Calu3 (cell line): Measurements from ENCODE around the gene MTR. TPM values are rescaled to one million over a fixed set of nuclear protein-coding genes. Genes with fewer than 3 reads are reported as not detected.

Source experiments
- BruUV-seq: library from RNA; stranded (reverse); fragments of 400-500 nt; replicated peaks from 2 replicates; lab custom pipeline; 2021; lab: Mats Ljungman, UMichigan
- CTCF ChIA-PET: fragments of 300-600 bp; sonication (Branson Sonifier 250); formaldehyde crosslinking; loops from one replicate; lab custom pipeline; 2022; ENCODE audit warnings: antibody characterized with exemption; lab: Charles Lee
- DNase-seq: peaks from one replicate; pipeline ENCODE4 v3.0.0; 2022
- H3K27ac Mint-ChIP-seq: one replicate; pipeline ENCODE4 v1.8.0; 2022; ENCODE audit warnings: mixed read lengths; ENCODE audit not compliant: unreplicated experiment
- H3K27me3 Mint-ChIP-seq: one replicate; pipeline ENCODE4 v1.8.0; 2022; ENCODE audit warnings: mixed read lengths; ENCODE audit not compliant: unreplicated experiment
- H3K36me3 Mint-ChIP-seq: one replicate; pipeline ENCODE4 v1.8.0; 2022; ENCODE audit warnings: mild to moderate bottlenecking, moderate library complexity, mixed read lengths; ENCODE audit not compliant: insufficient read depth, unreplicated experiment
- H3K4me1 Mint-ChIP-seq: one replicate; pipeline ENCODE4 v1.8.0; 2022; ENCODE audit warnings: mild to moderate bottlenecking, low read depth, mixed read lengths; ENCODE audit not compliant: unreplicated experiment
- H3K4me3 Mint-ChIP-seq: one replicate; pipeline ENCODE4 v1.8.0; 2022; ENCODE audit warnings: mild to moderate bottlenecking, low read depth, moderate library complexity, mixed read lengths; ENCODE audit not compliant: unreplicated experiment
- H3K9me3 Mint-ChIP-seq: one replicate; pipeline ENCODE4 v1.8.0; 2022; ENCODE audit warnings: low read depth, mixed read lengths; ENCODE audit not compliant: unreplicated experiment
- intact Hi-C: fragments of 100-400 bp; cut with micrococcal nuclease; formaldehyde crosslinking; loops from one replicate; pipeline ENCODE4 v1.10.0; 2022; ENCODE audit not compliant: unreplicated experiment
- total RNA-seq: library from RNA; stranded (reverse); gene quantifications from 2 replicates; pipeline ENCODE4 v1.2.3, GENCODE V29; 2022
- TF ChIP-seq, protein P1 (sequence below): fragments of 200-600 bp; IDR thresholded peaks from one replicate; pipeline ENCODE4 v1.8.0; 2022; ENCODE audit warnings: antibody characterized with exemption; ENCODE audit not compliant: unreplicated experiment

The MTR gene
- total RNA-seq, 1 experiment from 2014 or later, result 37.0 TPM

GRCh38 chr1:236823559-236823958 is 28.5 kb downstream of the MTR start:
- DNase-seq, result no peak
- TF ChIP-seq, protein P1, sequence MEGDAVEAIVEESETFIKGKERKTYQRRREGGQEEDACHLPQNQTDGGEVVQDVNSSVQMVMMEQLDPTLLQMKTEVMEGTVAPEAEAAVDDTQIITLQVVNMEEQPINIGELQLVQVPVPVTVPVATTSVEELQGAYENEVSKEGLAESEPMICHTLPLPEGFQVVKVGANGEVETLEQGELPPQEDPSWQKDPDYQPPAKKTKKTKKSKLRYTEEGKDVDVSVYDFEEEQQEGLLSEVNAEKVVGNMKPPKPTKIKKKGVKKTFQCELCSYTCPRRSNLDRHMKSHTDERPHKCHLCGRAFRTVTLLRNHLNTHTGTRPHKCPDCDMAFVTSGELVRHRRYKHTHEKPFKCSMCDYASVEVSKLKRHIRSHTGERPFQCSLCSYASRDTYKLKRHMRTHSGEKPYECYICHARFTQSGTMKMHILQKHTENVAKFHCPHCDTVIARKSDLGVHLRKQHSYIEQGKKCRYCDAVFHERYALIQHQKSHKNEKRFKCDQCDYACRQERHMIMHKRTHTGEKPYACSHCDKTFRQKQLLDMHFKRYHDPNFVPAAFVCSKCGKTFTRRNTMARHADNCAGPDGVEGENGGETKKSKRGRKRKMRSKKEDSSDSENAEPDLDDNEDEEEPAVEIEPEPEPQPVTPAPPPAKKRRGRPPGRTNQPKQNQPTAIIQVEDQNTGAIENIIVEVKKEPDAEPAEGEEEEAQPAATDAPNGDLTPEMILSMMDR, result no peak
- H3K4me3 Mint-ChIP-seq, result no peak overlapping the region
- no TSS peak for BruUV-seq
- H3K27me3 Mint-ChIP-seq, result no peaks in the 10 kb centered on the region
- H3K36me3 Mint-ChIP-seq, result no peaks in the 10 kb centered on the region
- no peaks in the 10 kb centered on the region for H3K9me3 Mint-ChIP-seq
- no peaks in the 10 kb centered on the region for H3K4me1 Mint-ChIP-seq
- intact Hi-C loops, result no loop called here
- CTCF ChIA-PET, result no interaction called here
- no peak overlapping the region for H3K27ac Mint-ChIP-seq

DNA sequence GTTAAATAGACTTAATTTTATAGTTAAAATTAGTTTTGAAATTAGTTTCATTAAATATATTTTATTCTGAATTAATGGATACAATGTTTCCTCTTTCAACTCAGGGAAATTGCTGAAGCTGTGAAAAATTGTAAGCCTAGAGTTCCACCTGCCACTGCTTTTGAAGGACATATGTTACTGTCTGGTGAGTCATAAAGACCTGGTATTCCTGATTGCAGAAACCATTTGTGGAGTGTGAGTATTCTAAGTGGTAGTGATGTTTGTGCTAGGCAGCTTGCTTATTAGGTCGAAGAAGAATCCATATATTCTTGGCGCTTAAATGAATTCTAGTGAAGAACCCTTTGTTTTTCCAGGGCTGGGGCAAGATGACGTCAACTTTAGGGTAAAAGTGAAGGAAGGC is 34.0 kb downstream of the MTR start:
- H3K9me3 Mint-ChIP-seq, result no peaks in the 10 kb centered on the region
- intact Hi-C loops, result no loop called here
- H3K4me1 Mint-ChIP-seq, result no peaks in the 10 kb centered on the region
- BruUV-seq, result no TSS peak
- no peak for DNase-seq
- TF ChIP-seq, protein P1, result no peak
- no peak overlapping the region for H3K4me3 Mint-ChIP-seq
- H3K27ac Mint-ChIP-seq, result no peak overlapping the region
- no peaks in the 10 kb centered on the region for H3K27me3 Mint-ChIP-seq
- CTCF ChIA-PET, result no interaction called here
- H3K36me3 Mint-ChIP-seq, result peaks cover 10% of the 10 kb centered on the region

- H3K4me3 Mint-ChIP-seq, result no peak overlapping the region
- TF ChIP-seq, protein P1, result no peak
- intact Hi-C loops, result no loop called here
- H3K27me3 Mint-ChIP-seq, result no peaks in the 10 kb centered on the region
- no peak for DNase-seq
- BruUV-seq, result no TSS peak
- H3K4me1 Mint-ChIP-seq, result no peaks in the 10 kb centered on the region
- H3K27ac Mint-ChIP-seq, result no peak overlapping the region
- H3K9me3 Mint-ChIP-seq, result no peaks in the 10 kb centered on the region
- CTCF ChIA-PET, result no interaction called here
- peaks cover 15% of the 10 kb centered on the region for H3K36me3 Mint-ChIP-seq
Measured at GRCh38 chr1:236830116-236830515, 35.0 kb downstream of the MTR start.

GRCh38 chr1:236830560-236830959 is 35.5 kb downstream of the MTR start:
- TF ChIP-seq, protein P1, result no peak
- Mint-ChIP-seq H3K27ac (no peak overlapping the region), H3K4me3 (no peak overlapping the region), H3K9me3 (no peaks in the 10 kb centered on the region), H3K27me3 (no peaks in the 10 kb centered on the region), H3K4me1 (no peaks in the 10 kb centered on the region), H3K36me3 (peaks cover 18% of the 10 kb centered on the region)
- BruUV-seq, result no TSS peak
- CTCF ChIA-PET, result no interaction called here
- intact Hi-C loops, result no loop called here
- DNase-seq, result no peak
